ENCODE results near the gene KIF3B.
A peak's percentile ranks its signal among the peaks of the same experiment; 100 is the strongest.

The KIF3B gene

DNA sequence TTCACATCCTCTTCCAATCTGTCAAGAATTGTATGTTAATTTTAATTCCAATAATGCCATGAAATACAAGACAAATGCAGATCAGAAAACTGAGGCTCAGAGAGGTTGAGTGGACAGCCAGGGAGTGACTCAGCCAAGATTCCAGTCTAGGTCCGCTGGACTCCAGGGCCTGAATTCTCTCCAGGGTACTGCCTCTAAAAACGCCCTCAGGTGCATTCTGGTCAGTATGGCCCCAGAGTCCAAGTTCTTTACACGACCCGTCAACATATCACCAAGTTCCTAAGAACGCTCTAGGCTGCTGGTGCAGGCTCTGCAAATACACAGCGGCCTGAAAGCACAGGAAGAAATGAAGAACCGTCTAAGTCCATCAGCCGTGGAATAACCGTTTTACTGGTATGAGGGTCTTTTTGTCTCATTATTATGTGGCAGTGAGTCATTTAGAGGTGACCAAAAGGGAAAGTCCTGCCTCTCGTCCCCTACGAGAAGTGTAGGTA lies 80.0 kb downstream of the KIF3B start:
- no peaks in the 10 kb centered on the region for H3K27me3 ChIP-seq (ENCODE audit: insufficient read depth, poor library complexity, severe bottlenecking)
- H3K4me3 ChIP-seq (replicated peaks; ENCODE audit: insufficient read depth, low read length), result peak overlapping the region; percentile 66
- peak overlapping the region; percentile 98 for H3K27ac ChIP-seq (replicated peaks)
- peak in 1 of 2 experiments; percentile 21 for DNase-seq (ENCODE audit: low read depth in 1 of 2, low spot score in 1 of 2)
- TF ChIP-seq, protein P1, sequence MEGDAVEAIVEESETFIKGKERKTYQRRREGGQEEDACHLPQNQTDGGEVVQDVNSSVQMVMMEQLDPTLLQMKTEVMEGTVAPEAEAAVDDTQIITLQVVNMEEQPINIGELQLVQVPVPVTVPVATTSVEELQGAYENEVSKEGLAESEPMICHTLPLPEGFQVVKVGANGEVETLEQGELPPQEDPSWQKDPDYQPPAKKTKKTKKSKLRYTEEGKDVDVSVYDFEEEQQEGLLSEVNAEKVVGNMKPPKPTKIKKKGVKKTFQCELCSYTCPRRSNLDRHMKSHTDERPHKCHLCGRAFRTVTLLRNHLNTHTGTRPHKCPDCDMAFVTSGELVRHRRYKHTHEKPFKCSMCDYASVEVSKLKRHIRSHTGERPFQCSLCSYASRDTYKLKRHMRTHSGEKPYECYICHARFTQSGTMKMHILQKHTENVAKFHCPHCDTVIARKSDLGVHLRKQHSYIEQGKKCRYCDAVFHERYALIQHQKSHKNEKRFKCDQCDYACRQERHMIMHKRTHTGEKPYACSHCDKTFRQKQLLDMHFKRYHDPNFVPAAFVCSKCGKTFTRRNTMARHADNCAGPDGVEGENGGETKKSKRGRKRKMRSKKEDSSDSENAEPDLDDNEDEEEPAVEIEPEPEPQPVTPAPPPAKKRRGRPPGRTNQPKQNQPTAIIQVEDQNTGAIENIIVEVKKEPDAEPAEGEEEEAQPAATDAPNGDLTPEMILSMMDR (IDR thresholded peaks at IDR 0.05; ENCODE audit: insufficient read depth, low read length), result no peak
- TF ChIP-seq SPI1 (IDR thresholded peaks at IDR 0.05; ENCODE audit: borderline replicate concordance, low read depth), result no peak
- TF ChIP-seq GABPA (IDR thresholded peaks at IDR 0.05; ENCODE audit: low read depth), result no peak
- TF ChIP-seq POLR2AphosphoS5 (IDR thresholded peaks at IDR 0.05; ENCODE audit: low read depth), result no peak
- TF ChIP-seq, protein P2, sequence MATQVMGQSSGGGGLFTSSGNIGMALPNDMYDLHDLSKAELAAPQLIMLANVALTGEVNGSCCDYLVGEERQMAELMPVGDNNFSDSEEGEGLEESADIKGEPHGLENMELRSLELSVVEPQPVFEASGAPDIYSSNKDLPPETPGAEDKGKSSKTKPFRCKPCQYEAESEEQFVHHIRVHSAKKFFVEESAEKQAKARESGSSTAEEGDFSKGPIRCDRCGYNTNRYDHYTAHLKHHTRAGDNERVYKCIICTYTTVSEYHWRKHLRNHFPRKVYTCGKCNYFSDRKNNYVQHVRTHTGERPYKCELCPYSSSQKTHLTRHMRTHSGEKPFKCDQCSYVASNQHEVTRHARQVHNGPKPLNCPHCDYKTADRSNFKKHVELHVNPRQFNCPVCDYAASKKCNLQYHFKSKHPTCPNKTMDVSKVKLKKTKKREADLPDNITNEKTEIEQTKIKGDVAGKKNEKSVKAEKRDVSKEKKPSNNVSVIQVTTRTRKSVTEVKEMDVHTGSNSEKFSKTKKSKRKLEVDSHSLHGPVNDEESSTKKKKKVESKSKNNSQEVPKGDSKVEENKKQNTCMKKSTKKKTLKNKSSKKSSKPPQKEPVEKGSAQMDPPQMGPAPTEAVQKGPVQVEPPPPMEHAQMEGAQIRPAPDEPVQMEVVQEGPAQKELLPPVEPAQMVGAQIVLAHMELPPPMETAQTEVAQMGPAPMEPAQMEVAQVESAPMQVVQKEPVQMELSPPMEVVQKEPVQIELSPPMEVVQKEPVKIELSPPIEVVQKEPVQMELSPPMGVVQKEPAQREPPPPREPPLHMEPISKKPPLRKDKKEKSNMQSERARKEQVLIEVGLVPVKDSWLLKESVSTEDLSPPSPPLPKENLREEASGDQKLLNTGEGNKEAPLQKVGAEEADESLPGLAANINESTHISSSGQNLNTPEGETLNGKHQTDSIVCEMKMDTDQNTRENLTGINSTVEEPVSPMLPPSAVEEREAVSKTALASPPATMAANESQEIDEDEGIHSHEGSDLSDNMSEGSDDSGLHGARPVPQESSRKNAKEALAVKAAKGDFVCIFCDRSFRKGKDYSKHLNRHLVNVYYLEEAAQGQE (IDR thresholded peaks at IDR 0.05; ENCODE audit: insufficient replicate concordance, low read depth), result no peak

DNA sequence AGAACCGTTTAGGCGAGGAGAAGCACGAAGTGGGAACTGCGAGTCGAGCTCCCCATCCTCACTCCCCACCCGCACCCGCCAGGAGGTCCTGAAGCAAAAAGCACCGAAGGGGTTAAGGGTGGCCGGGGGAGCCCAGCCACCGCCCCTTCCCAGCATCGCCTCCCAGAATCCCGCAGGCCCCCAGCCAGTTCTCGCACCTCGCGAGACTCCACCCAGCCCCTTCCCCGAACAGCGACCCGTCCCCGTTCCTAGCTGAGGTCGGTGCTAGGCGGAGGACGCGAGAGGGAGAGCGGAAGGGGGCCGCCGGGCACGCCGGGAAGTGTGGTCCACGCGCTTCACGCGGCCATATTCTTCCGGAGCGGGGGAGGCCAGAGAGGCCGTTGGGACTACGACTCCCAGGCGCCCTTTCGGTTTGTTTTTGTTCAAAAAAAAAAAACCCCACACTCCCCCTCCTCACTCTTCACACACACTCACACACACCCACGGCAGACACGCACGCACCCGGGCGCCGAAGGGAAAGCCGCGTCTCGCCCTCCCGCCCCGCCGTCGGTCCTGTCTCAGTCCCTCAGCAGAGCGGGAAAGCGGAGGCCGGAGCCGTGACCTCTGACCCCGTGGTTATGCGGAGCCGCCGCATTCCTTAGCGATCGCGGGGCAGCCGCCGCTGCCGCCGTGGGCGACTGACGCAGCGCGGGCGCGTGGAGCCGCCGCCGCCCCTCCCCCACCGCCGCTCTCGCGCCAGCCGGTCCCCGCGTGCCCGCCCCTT lies 80.6 kb downstream of the KIF3B start, which contains the start of gene ASXL1:
Gene ASXL1 (plus strand): TSS at position 463 of the 763 bp plus-strand sequence. CDS start 445 bp downstream, outside the sequence.
- Histone ChIP-seq H3K27ac (replicated peaks) (peak within 1 kb of the TSS; percentile 98), H3K27me3 (ENCODE audit: insufficient read depth, poor library complexity, severe bottlenecking) (no peaks in the 10 kb centered on the region)
- TF ChIP-seq POLR2AphosphoS5 (IDR thresholded peaks at IDR 0.05; ENCODE audit: low read depth), result 0 out of 2 replicates have a peak, but pooled peaks have one; percentile 41
- TF ChIP-seq, protein P1 (IDR thresholded peaks at IDR 0.05; ENCODE audit: insufficient read depth, low read length), result no peak
- TF ChIP-seq, protein P2 (IDR thresholded peaks at IDR 0.05; ENCODE audit: insufficient replicate concordance, low read depth), result peak; percentile 65
- TF ChIP-seq SPI1 (IDR thresholded peaks at IDR 0.05; ENCODE audit: borderline replicate concordance, low read depth), result peak; percentile 46; the same call in 1 of the 2 replicates
- TF ChIP-seq GABPA (IDR thresholded peaks at IDR 0.05; ENCODE audit: low read depth), result peak; percentile 93

DNA sequence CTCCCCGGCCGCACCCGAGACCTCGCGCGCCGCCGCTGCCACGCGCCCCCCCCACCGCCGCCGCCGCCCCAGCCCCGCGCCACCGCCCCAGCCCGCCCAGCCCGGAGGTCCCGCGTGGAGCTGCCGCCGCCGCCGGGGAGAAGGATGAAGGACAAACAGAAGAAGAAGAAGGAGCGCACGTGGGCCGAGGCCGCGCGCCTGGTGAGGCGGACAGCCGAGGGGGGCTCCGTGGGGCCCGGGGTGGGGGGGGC lies 81.1 kb downstream of the KIF3B start:
- peak overlapping the region; percentile 83 for H3K27ac ChIP-seq (replicated peaks)
- TF ChIP-seq, protein P2 (IDR thresholded peaks at IDR 0.05; ENCODE audit: insufficient replicate concordance, low read depth), result no peak
- no peak for TF ChIP-seq SPI1 (IDR thresholded peaks at IDR 0.05; ENCODE audit: borderline replicate concordance, low read depth)
- TF ChIP-seq GABPA (IDR thresholded peaks at IDR 0.05; ENCODE audit: low read depth), result no peak
- TF ChIP-seq, protein P1 (IDR thresholded peaks at IDR 0.05; ENCODE audit: insufficient read depth, low read length), result no peak
- no peak for TF ChIP-seq POLR2AphosphoS5 (IDR thresholded peaks at IDR 0.05; ENCODE audit: low read depth)
- DNase-seq (ENCODE audit: low read depth in 1 of 2, low spot score in 1 of 2), result no peak
- H3K27me3 ChIP-seq (ENCODE audit: insufficient read depth, poor library complexity, severe bottlenecking), result no peaks in the 10 kb centered on the region
- peak overlapping the region; percentile 97 for H3K4me3 ChIP-seq (replicated peaks; ENCODE audit: insufficient read depth, low read length)

More for the DNA sequence above, 80.6 kb downstream of the KIF3B start, which contains the start of gene ASXL1:
- peak within 1 kb of the TSS; percentile 97 for H3K4me3 ChIP-seq (replicated peaks; ENCODE audit: insufficient read depth, low read length)
- peak; percentile 93 to 98 for DNase-seq (ENCODE audit: low read depth in 1 of 2, low spot score in 1 of 2)

Measured in HL-60 (cell line).